Dermis blood vessel endothelial cell (primary cell): Measurements from ENCODE around the gene NANOG. TPM values are rescaled to one million over a fixed set of nuclear protein-coding genes. Genes with fewer than 3 reads are reported as not detected.

ENCODE experiments used
- total RNA-seq: library from RNA; depleted of rRNA; stranded (reverse); fragments of >200 nt; gene quantifications from 2 replicates; pipeline ENCODE4 v1.2.3, GENCODE V29; 2014

The NANOG gene
- total RNA-seq, 1 donor from 2014 or later = not detected

Other genes starting within 250 kb of the NANOG start
- gene APOBEC1, start 123.5 kb upstream of the NANOG start, total RNA-seq = not detected in 2 replicates
- 2.2 and 2.9 TPM in 2 replicates for gene GDF3, start 93.6 kb upstream of the NANOG start, total RNA-seq
- not detected in 2 replicates for gene DPPA3, start 78.0 kb upstream of the NANOG start, total RNA-seq
- gene CLEC4C, start 42.0 kb upstream of the NANOG start, total RNA-seq = not detected in 2 replicates
- not detected in 2 replicates for gene NANOGNB, start 24.2 kb upstream of the NANOG start, total RNA-seq
- not detected in 2 replicates for gene SLC2A14, start 83.5 kb downstream of the NANOG start, total RNA-seq
- gene SLC2A3, start 146.8 kb downstream of the NANOG start, total RNA-seq = 18.7 and 32.5 TPM in 2 replicates
- 4.9 and 7.4 TPM in 2 replicates for gene FOXJ2, start 243.3 kb downstream of the NANOG start, total RNA-seq